Uterus (tissue), 4 donors: ENCODE measurements around the gene RASL10A. TPM values are rescaled to one million over a fixed set of nuclear protein-coding genes. Genes with fewer than 3 reads are reported as not detected.

Source experiments
- DNase-seq, 2 donors: peaks; one replicate each; pipeline ENCODE4 v3.0.0-alpha.2; 2019 to 2020
- H3K27ac ChIP-seq, 2 donors: fragments of 200-600 bp; sonication (generic); 1 replicate in 1 of 2; 2 replicates in 1 of 2; pipeline ENCODE4 v1.5.1; 2016 to 2018
- H3K27me3 ChIP-seq, 2 donors: fragments of 200-600 bp; sonication (generic); one replicate each; pipeline ENCODE4 v1.5.1; 2018 to 2019; ENCODE audit warnings: control low read depth in 1 of 2
- H3K36me3 ChIP-seq, 2 donors: fragments of 200-600 bp; sonication (generic); one replicate each; pipeline ENCODE4 v1.5.1; 2019; ENCODE audit warnings: control low read depth in 1 of 2
- H3K4me1 ChIP-seq, 2 donors: fragments of 200-600 bp; sonication (generic); one replicate each; pipeline ENCODE4 v1.5.1; 2018 to 2019; ENCODE audit warnings: control low read depth in 1 of 2
- H3K4me3 ChIP-seq, 2 donors: fragments of 200-600 bp; sonication (generic); 1 replicate in 1 of 2; 2 replicates in 1 of 2; pipeline ENCODE4 v1.5.1; 2018 to 2019; ENCODE audit warnings: mild to moderate bottlenecking in 1 of 2
- H3K9me3 ChIP-seq, 2 donors: fragments of 200-600 bp; sonication (generic); one replicate each; pipeline ENCODE4 v1.5.1; 2019; ENCODE audit warnings: control low read depth in 1 of 2
- CTCF ChIP-seq, 4 experiments: fragments of 200-600 bp in 2 of 4; fragments of 450-650 bp in 2 of 4; sonication (generic) in 2 of 4; IDR thresholded peaks; one replicate each; pipeline ENCODE4 v1.5.1; 2016 to 2019; ENCODE audit warnings: antibody characterized with exemption in 4 of 4, mild to moderate bottlenecking in 2 of 4, moderate library complexity in 1 of 4
- POLR2A ChIP-seq, 2 donors: fragments of 450-650 bp; IDR thresholded peaks; one replicate each; pipeline ENCODE4 v1.6.1; 2016; ENCODE audit warnings: antibody characterized with exemption in 2 of 2, mild to moderate bottlenecking in 1 of 2, moderate library complexity in 1 of 2
- intact Hi-C: fragments of 100-400 bp; cut with DNase I; formaldehyde crosslinking; loops from one replicate; pipeline ENCODE4 v1.15.1; 2023; ENCODE audit warnings: low total_unique reads
- total RNA-seq, 4 donors: library from RNA; depleted of rRNA in 3 of 4; stranded (reverse); fragments of >200 nt in 3 of 4; gene quantifications; one replicate each; pipeline versions ENCODE4 v1.1.0 to v1.2.4, GENCODE V29; 2014 to 2023
- donor health status: DM: yes; HTN: yes; CAD: no.

The RASL10A gene
- total RNA-seq, 4 donors from 2014 or later, result 0.35 to 3.2 (median 0.79) TPM; not detected in 1

GRCh38 chr22:29310863-29311339 is 4.6 kb downstream of the RASL10A start:
- Histone ChIP-seq H3K9me3 (no peaks in the 10 kb centered on the region), H3K36me3 (no peaks in the 10 kb centered on the region), H3K4me3 (peak overlapping the region in 1 of 2 donors; percentile 13), H3K27me3 (peaks cover 14 to 17% of the 10 kb centered on the region in 2 donors), H3K4me1 (peaks cover 7 to 53% of the 10 kb centered on the region in 2 donors), H3K27ac (peak overlapping the region; percentile 78 to 80)
- intact Hi-C loops, result no loop called here
- no peak for TF ChIP-seq POLR2A (IDR thresholded peaks at IDR 0.05)
- TF ChIP-seq CTCF (IDR thresholded peaks at IDR 0.05), result peak in 2 of 4 experiments; percentile 6 to 34
- peak; percentile 98 to 99 for DNase-seq

GRCh38 chr22:29310065-29310862 is 5.2 kb downstream of the RASL10A start:
- Histone ChIP-seq H3K27ac (peak overlapping the region; percentile 78 to 80), H3K4me1 (peaks cover 7 to 47% of the 10 kb centered on the region in 2 donors), H3K36me3 (no peaks in the 10 kb centered on the region), H3K27me3 (peaks cover 13 to 17% of the 10 kb centered on the region in 2 donors), H3K4me3 (no peak overlapping the region), H3K9me3 (no peaks in the 10 kb centered on the region)
- DNase-seq, result peak in 1 of 2 donors; percentile 54
- no peak for TF ChIP-seq POLR2A (IDR thresholded peaks at IDR 0.05)
- TF ChIP-seq CTCF (IDR thresholded peaks at IDR 0.05), result no peak
- intact Hi-C loops, result no loop called here

- Histone ChIP-seq H3K4me3 (no peak overlapping the region), H3K4me1 (peaks cover 7 to 39% of the 10 kb centered on the region in 2 donors)
- intact Hi-C loops, result no loop called here
Measured at GRCh38 chr22:29309332-29310064, 6.0 kb downstream of the RASL10A start.

GRCh38 chr22:29308791-29309262 is 6.7 kb downstream of the RASL10A start:
- intact Hi-C loops, result no loop called here
- DNase-seq, result no peak
- TF ChIP-seq CTCF (IDR thresholded peaks at IDR 0.05) (no peak), POLR2A (IDR thresholded peaks at IDR 0.05) (no peak)

More at GRCh38 chr22:29309332-29310064, 6.0 kb downstream of the RASL10A start:
- peak in 1 of 2 donors; percentile 47 for DNase-seq
- TF ChIP-seq POLR2A (IDR thresholded peaks at IDR 0.05) (no peak), CTCF (IDR thresholded peaks at IDR 0.05) (no peak)
- Histone ChIP-seq H3K27me3 (peaks cover 8 to 9% of the 10 kb centered on the region in 2 donors), H3K9me3 (no peaks in the 10 kb centered on the region), H3K36me3 (no peaks in the 10 kb centered on the region), H3K27ac (peak overlapping the region; percentile 78 to 80)

More at GRCh38 chr22:29308791-29309262, 6.7 kb downstream of the RASL10A start:
- H3K4me1 ChIP-seq, result peaks cover 7 to 32% of the 10 kb centered on the region in 2 donors
- H3K27ac ChIP-seq, result peak overlapping the region; percentile 78 to 80
- H3K27me3 ChIP-seq, result peaks cover 1 to 9% of the 10 kb centered on the region in 2 donors
- no peaks in the 10 kb centered on the region for H3K36me3 ChIP-seq
- H3K9me3 ChIP-seq, result no peaks in the 10 kb centered on the region
- no peak overlapping the region for H3K4me3 ChIP-seq
